ENCODE results near the gene CLEC3B.

GRCh38 chr3:45055411-45056143, 29.5 kb downstream of the CLEC3B start:
- TF ChIP-seq POLR2A (IDR thresholded peaks at IDR 0.05) (no peak), CTCF (IDR thresholded peaks at IDR 0.05) (no peak)

All from ovary (tissue), 3 donors.